Renal cortical epithelial cell (primary cell): ENCODE data around the gene WNT9A. TPM values are rescaled to one million over a fixed set of nuclear protein-coding genes. Genes with fewer than 3 reads are reported as not detected.
A peak's percentile ranks its signal among the peaks of the same experiment; 100 is the strongest.
"Not testable (repeated sequence)": the region's sequence is repeated elsewhere in the genome, so short reads cannot be mapped to it uniquely, and the experiment has no call there.

Experiments used
- DNase-seq: peaks from one replicate; pipeline ENCODE4 v3.0.0-alpha.2; 2011; ENCODE audit warnings: low read depth
- total RNA-seq: library from RNA; depleted of rRNA; stranded (reverse); fragments of >200 nt; gene quantifications from 2 replicates; pipeline ENCODE4 v1.2.3, GENCODE V29; 2014

The WNT9A gene
- 0.89 and 1.6 TPM in 2 replicates for total RNA-seq

- no peak for DNase-seq
These were observed at the start of gene WNT9A for GRCh38 chr1:227947676-227948492. WNT9A (minus strand) TSS chr1:227947932; CDS start chr1:227947887, 45 bp downstream.

GRCh38 chr1:227996187-227996950 lies 48.6 kb upstream of the WNT9A start:
- DNase-seq = no peak

- no peak for DNase-seq
These were observed 47.0 kb upstream of the WNT9A start for GRCh38 chr1:227994632-227995300.

- no peak for DNase-seq
These were observed 39.4 kb upstream of the WNT9A start for GRCh38 chr1:227987181-227987580.

GRCh38 chr1:227975583-227976283 lies 28.0 kb upstream of the WNT9A start:
- not testable (repeated sequence) for DNase-seq

GRCh38 chr1:227973724-227974288 lies 26.1 kb upstream of the WNT9A start:
- DNase-seq = not testable (repeated sequence)

GRCh38 chr1:227972843-227973374 lies 25.2 kb upstream of the WNT9A start:
- DNase-seq = not testable (repeated sequence)

- DNase-seq = not testable (repeated sequence)
These were observed 24.5 kb upstream of the WNT9A start for GRCh38 chr1:227972283-227972679.

GRCh38 chr1:227971643-227972282 lies 24.0 kb upstream of the WNT9A start:
- not testable (repeated sequence) for DNase-seq

- not testable (repeated sequence) for DNase-seq
These were observed 23.5 kb upstream of the WNT9A start for GRCh38 chr1:227971216-227971615.

GRCh38 chr1:227970076-227970995 lies 22.6 kb upstream of the WNT9A start:
- DNase-seq = not testable (repeated sequence)

GRCh38 chr1:227967815-227968214 lies 20.1 kb upstream of the WNT9A start:
- not testable (repeated sequence) for DNase-seq

GRCh38 chr1:227966733-227967132 lies 19.0 kb upstream of the WNT9A start:
- peak; percentile 18 for DNase-seq

- DNase-seq = no peak
These were observed 14.1 kb upstream of the WNT9A start for GRCh38 chr1:227961651-227962466.

GRCh38 chr1:227959325-227959860 lies 11.7 kb upstream of the WNT9A start:
- DNase-seq = no peak

- DNase-seq = no peak
These were observed 11.0 kb upstream of the WNT9A start for GRCh38 chr1:227958617-227959324.

GRCh38 chr1:227955808-227956207 lies 8.1 kb upstream of the WNT9A start:
- no peak for DNase-seq
